SK-N-SH treated with all-trans-retinoic acid at 6 μM for 48 hours (cell line): ENCODE data around the gene CLEC20A.

Source experiments
- ATAC-seq: fragments of 200-7000 bp; cut with Tn5 transposase; 3 replicates; pipeline ENCODE4 v1.9.1; 2020; ENCODE audit warnings: mild to moderate bottlenecking, moderate library complexity
- ARNTL ChIP-seq: fragments of 450-650 bp; formaldehyde crosslinking; IDR thresholded peaks from 2 replicates; pipeline ENCODE4 v1.5.0; 2020; ENCODE audit warnings: low read depth, mild to moderate bottlenecking, moderate library complexity, borderline replicate concordance
- BACH2 ChIP-seq: fragments of 250-450 bp; sonication (Bioruptor Pico); IDR thresholded peaks from 2 replicates; pipeline ENCODE4 v1.9.0; 2021; ENCODE audit warnings: mild to moderate bottlenecking, borderline replicate concordance
- CREB5 ChIP-seq: fragments of 250-450 bp; sonication (Bioruptor Pico); IDR thresholded peaks from 2 replicates; pipeline ENCODE4 v1.5.1; 2020; ENCODE audit warnings: low read depth, mild to moderate bottlenecking, moderate library complexity
- CSDC2 ChIP-seq: fragments of 250-450 bp; sonication (Bioruptor Pico); IDR thresholded peaks from 2 replicates; pipeline ENCODE4 v1.5.0; 2020; ENCODE audit warnings: mild to moderate bottlenecking, moderate library complexity
- ISL1 ChIP-seq: fragments of 250-450 bp; sonication (Bioruptor Pico); IDR thresholded peaks from 2 replicates; pipeline ENCODE4 v2.1.2; 2022; ENCODE audit warnings: mild to moderate bottlenecking, moderate library complexity
- OSR1 ChIP-seq: fragments of 250-450 bp; sonication (Bioruptor Pico); IDR thresholded peaks from 2 replicates; pipeline ENCODE4 v1.8.0; 2022; ENCODE audit warnings: moderate library complexity, mild to moderate bottlenecking, inconsistent platforms
- PATZ1 ChIP-seq: fragments of 250-450 bp; sonication (Bioruptor Pico); IDR thresholded peaks from 2 replicates; pipeline ENCODE4 v1.8.0; 2020; ENCODE audit warnings: mild to moderate bottlenecking, moderate library complexity, borderline replicate concordance
- POU6F1 ChIP-seq: fragments of 250-450 bp; sonication (Bioruptor Pico); IDR thresholded peaks from 2 replicates; pipeline ENCODE4 v1.8.0; 2021; ENCODE audit warnings: low read depth, mild to moderate bottlenecking, moderate library complexity, borderline replicate concordance
- PPARA ChIP-seq: fragments of 250-450 bp; sonication (Bioruptor Pico); IDR thresholded peaks from 2 replicates; pipeline ENCODE4 v1.5.0; 2020; ENCODE audit warnings: mild to moderate bottlenecking, borderline replicate concordance
- RARB ChIP-seq: fragments of 250-450 bp; sonication (Bioruptor Pico); IDR thresholded peaks from 2 replicates; pipeline ENCODE4 v1.8.0; 2021; ENCODE audit warnings: mild to moderate bottlenecking, moderate library complexity
- SNAI2 ChIP-seq: fragments of 250-450 bp; sonication (Bioruptor Pico); IDR thresholded peaks from 2 replicates; pipeline ENCODE4 v1.5.0; 2020; ENCODE audit warnings: mild to moderate bottlenecking, moderate library complexity
- TCF4 ChIP-seq: fragments of 250-450 bp; sonication (Bioruptor Pico); IDR thresholded peaks from 2 replicates; pipeline ENCODE4 v1.8.0; 2021; ENCODE audit warnings: mild to moderate bottlenecking, moderate library complexity, borderline replicate concordance
- TOX ChIP-seq: fragments of 250-450 bp; sonication (Bioruptor Pico); IDR thresholded peaks from 2 replicates; pipeline ENCODE4 v1.8.0; 2021; ENCODE audit warnings: mild to moderate bottlenecking, moderate library complexity, borderline replicate concordance
- ZC3H10 ChIP-seq: fragments of 250-450 bp; sonication (Bioruptor Pico); IDR thresholded peaks from 2 replicates; pipeline ENCODE4 v1.5.1; 2021; ENCODE audit warnings: mild to moderate bottlenecking, moderate library complexity
- ZFP30 ChIP-seq: fragments of 450-650 bp; formaldehyde crosslinking; IDR thresholded peaks from 2 replicates; pipeline ENCODE4 v1.5.0; 2022; ENCODE audit warnings: mild to moderate bottlenecking, moderate library complexity
- ZNF565 ChIP-seq: fragments of 450-650 bp; formaldehyde crosslinking; conservative IDR thresholded peaks from 2 replicates; pipeline ENCODE4 v1.5.0; 2020; ENCODE audit warnings: low read depth, mild to moderate bottlenecking, moderate library complexity
- ZNF70 ChIP-seq: fragments of 450-650 bp; formaldehyde crosslinking; IDR thresholded peaks from 2 replicates; pipeline ENCODE4 v1.5.0; 2020; ENCODE audit warnings: mild to moderate bottlenecking, moderate library complexity
- ZNF8 ChIP-seq: fragments of 450-650 bp; formaldehyde crosslinking; IDR thresholded peaks from 2 replicates; pipeline ENCODE4 v1.5.0; 2020; ENCODE audit warnings: mild to moderate bottlenecking, moderate library complexity
- TF ChIP-seq, protein P1 (sequence below): fragments of 250-450 bp; sonication (Bioruptor Pico); IDR thresholded peaks from 2 replicates; pipeline ENCODE4 v1.5.1; 2021; ENCODE audit warnings: mild to moderate bottlenecking, moderate library complexity
- TF ChIP-seq, protein P2 (sequence below): fragments of 250-450 bp; sonication (Bioruptor Pico); IDR thresholded peaks from 2 replicates; pipeline ENCODE4 v1.5.0; 2020; ENCODE audit warnings: mild to moderate bottlenecking, moderate library complexity

CLEC20A gene

GRCh38 chr1:178438432-178438831, 58.3 kb downstream of the CLEC20A start:
- TF ChIP-seq ZNF8 (CRISPR knock-in tag) = no peak
- no peak for TF ChIP-seq ZFP30 (CRISPR knock-in tag)
- TF ChIP-seq CSDC2 (CRISPR knock-in tag) = no peak
- no peak for TF ChIP-seq ZC3H10
- TF ChIP-seq, protein P1, sequence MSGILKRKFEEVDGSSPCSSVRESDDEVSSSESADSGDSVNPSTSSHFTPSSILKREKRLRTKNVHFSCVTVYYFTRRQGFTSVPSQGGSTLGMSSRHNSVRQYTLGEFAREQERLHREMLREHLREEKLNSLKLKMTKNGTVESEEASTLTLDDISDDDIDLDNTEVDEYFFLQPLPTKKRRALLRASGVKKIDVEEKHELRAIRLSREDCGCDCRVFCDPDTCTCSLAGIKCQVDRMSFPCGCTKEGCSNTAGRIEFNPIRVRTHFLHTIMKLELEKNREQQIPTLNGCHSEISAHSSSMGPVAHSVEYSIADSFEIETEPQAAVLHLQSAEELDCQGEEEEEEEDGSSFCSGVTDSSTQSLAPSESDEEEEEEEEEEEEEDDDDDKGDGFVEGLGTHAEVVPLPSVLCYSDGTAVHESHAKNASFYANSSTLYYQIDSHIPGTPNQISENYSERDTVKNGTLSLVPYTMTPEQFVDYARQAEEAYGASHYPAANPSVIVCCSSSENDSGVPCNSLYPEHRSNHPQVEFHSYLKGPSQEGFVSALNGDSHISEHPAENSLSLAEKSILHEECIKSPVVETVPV (CRISPR knock-in tag) = no peak
- TF ChIP-seq ISL1 = no peak
- TF ChIP-seq PATZ1 (CRISPR knock-in tag) = no peak
- no peak for TF ChIP-seq ZNF565
- no peak for TF ChIP-seq ARNTL
- ATAC-seq = no peak

GRCh38 chr1:178436899-178437298, 59.9 kb downstream of the CLEC20A start:
- TF ChIP-seq ZNF70 (CRISPR knock-in tag) = no peak
- TF ChIP-seq BACH2 (CRISPR knock-in tag) = no peak
- no peak for TF ChIP-seq TCF4 (CRISPR knock-in tag)
- TF ChIP-seq, protein P1 (CRISPR knock-in tag) = no peak
- TF ChIP-seq, protein P2, sequence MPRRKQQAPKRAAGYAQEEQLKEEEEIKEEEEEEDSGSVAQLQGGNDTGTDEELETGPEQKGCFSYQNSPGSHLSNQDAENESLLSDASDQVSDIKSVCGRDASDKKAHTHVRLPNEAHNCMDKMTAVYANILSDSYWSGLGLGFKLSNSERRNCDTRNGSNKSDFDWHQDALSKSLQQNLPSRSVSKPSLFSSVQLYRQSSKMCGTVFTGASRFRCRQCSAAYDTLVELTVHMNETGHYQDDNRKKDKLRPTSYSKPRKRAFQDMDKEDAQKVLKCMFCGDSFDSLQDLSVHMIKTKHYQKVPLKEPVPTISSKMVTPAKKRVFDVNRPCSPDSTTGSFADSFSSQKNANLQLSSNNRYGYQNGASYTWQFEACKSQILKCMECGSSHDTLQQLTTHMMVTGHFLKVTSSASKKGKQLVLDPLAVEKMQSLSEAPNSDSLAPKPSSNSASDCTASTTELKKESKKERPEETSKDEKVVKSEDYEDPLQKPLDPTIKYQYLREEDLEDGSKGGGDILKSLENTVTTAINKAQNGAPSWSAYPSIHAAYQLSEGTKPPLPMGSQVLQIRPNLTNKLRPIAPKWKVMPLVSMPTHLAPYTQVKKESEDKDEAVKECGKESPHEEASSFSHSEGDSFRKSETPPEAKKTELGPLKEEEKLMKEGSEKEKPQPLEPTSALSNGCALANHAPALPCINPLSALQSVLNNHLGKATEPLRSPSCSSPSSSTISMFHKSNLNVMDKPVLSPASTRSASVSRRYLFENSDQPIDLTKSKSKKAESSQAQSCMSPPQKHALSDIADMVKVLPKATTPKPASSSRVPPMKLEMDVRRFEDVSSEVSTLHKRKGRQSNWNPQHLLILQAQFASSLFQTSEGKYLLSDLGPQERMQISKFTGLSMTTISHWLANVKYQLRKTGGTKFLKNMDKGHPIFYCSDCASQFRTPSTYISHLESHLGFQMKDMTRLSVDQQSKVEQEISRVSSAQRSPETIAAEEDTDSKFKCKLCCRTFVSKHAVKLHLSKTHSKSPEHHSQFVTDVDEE (CRISPR knock-in tag) = no peak
- no peak for TF ChIP-seq ZFP30 (CRISPR knock-in tag)
- no peak for TF ChIP-seq TOX (CRISPR knock-in tag)
- TF ChIP-seq PPARA (CRISPR knock-in tag) = no peak
- TF ChIP-seq ISL1 = no peak
- no peak for TF ChIP-seq SNAI2 (CRISPR knock-in tag)
- TF ChIP-seq RARB (CRISPR knock-in tag) = no peak
- no peak for TF ChIP-seq CREB5 (CRISPR knock-in tag)
- TF ChIP-seq ARNTL = no peak
- TF ChIP-seq OSR1 (CRISPR knock-in tag) = no peak
- no peak for TF ChIP-seq CSDC2 (CRISPR knock-in tag)
- TF ChIP-seq ZNF8 (CRISPR knock-in tag) = no peak
- no peak for TF ChIP-seq ZNF565
- TF ChIP-seq PATZ1 (CRISPR knock-in tag) = no peak
- TF ChIP-seq POU6F1 = no peak
- ATAC-seq = no peak
